Measurements from ENCODE around the gene CCDC8.
"Not testable (repeated sequence)": the region's sequence is repeated elsewhere in the genome, so short reads cannot be mapped to it uniquely, and the experiment has no call there.

The CCDC8 gene

GRCh38 chr19:46406976-46407375 is 6.4 kb downstream of the CCDC8 start:
- H3K27me3 ChIP-seq = no peaks in the 10 kb centered on the region
- no peak overlapping the region for H3K27ac ChIP-seq
- intact Hi-C loops (cut with DNase I; ENCODE audit: low total_unique reads) = no loop called here
- H3K4me3 ChIP-seq = no peak overlapping the region
- peaks cover 4 to 77% (median 61%) of the 10 kb centered on the region in 4 donors for H3K4me1 ChIP-seq
- TF ChIP-seq CTCF (IDR thresholded peaks at IDR 0.05) = no peak
- DNase-seq = no peak
- no peaks in the 10 kb centered on the region for H3K36me3 ChIP-seq
- H3K9me3 ChIP-seq = no peaks in the 10 kb centered on the region

GRCh38 chr19:46404753-46405468 is 8.5 kb downstream of the CCDC8 start:
- Histone ChIP-seq H3K4me1 (peaks cover 4 to 63% (median 49%) of the 10 kb centered on the region in 4 donors), H3K36me3 (no peaks in the 10 kb centered on the region), H3K9me3 (no peaks in the 10 kb centered on the region), H3K27me3 (no peaks in the 10 kb centered on the region), H3K4me3 (peak overlapping the region; percentile 50 to 52), H3K27ac (peak overlapping the region; percentile 68 to 85)
- no peak for TF ChIP-seq CTCF (IDR thresholded peaks at IDR 0.05)
- intact Hi-C loops (cut with DNase I; ENCODE audit: low total_unique reads) = no loop called here
- DNase-seq = no peak

GRCh38 chr19:46404055-46404752 is 9.2 kb downstream of the CCDC8 start:
- H3K27ac ChIP-seq = peak overlapping the region; percentile 68 to 85
- H3K9me3 ChIP-seq = no peaks in the 10 kb centered on the region
- peaks cover 4 to 59% (median 45%) of the 10 kb centered on the region in 4 donors for H3K4me1 ChIP-seq
- peak overlapping the region; percentile 50 to 52 for H3K4me3 ChIP-seq
- intact Hi-C loops (cut with DNase I; ENCODE audit: low total_unique reads) = no loop called here
- H3K27me3 ChIP-seq = no peaks in the 10 kb centered on the region
- peak; percentile 59 to 86 for DNase-seq
- TF ChIP-seq CTCF (IDR thresholded peaks at IDR 0.05) = peak in 1 of 2 experiments; percentile 12
- no peaks in the 10 kb centered on the region for H3K36me3 ChIP-seq

GRCh38 chr19:46402725-46403124 is 10.6 kb downstream of the CCDC8 start:
- TF ChIP-seq CTCF (IDR thresholded peaks at IDR 0.05) = no peak
- Histone ChIP-seq H3K36me3 (no peaks in the 10 kb centered on the region), H3K27me3 (no peaks in the 10 kb centered on the region), H3K9me3 (no peaks in the 10 kb centered on the region), H3K4me3 (no peak overlapping the region), H3K4me1 (peaks cover 0 to 44% (median 33%) of the 10 kb centered on the region in 4 donors), H3K27ac (peak overlapping the region in 1 of 2 donors; percentile 23)
- intact Hi-C loops (cut with DNase I; ENCODE audit: low total_unique reads) = loop anchor here (2.0 kb wide), 1 partner anchor 84 kb away; no protein-coding TSS in a partner anchor
- no peak for DNase-seq

- intact Hi-C loops (cut with DNase I; ENCODE audit: low total_unique reads) = not testable (repeated sequence)
These were observed 15.4 kb downstream of the CCDC8 start for GRCh38 chr19:46397801-46398479.

More at GRCh38 chr19:46397801-46398479, 15.4 kb downstream of the CCDC8 start:
- H3K36me3 ChIP-seq, H3K27ac ChIP-seq, H3K9me3 ChIP-seq, H3K27me3 ChIP-seq, H3K4me3 ChIP-seq: not testable (repeated sequence)
- DNase-seq = peak in 1 of 2 donors; percentile 51
- peaks cover 0 to 23% (median 14%) of the 10 kb centered on the region in 4 donors for H3K4me1 ChIP-seq
